ENCODE measurements around the gene KCNJ18.
"Not testable (repeated sequence)": the region's sequence is repeated elsewhere in the genome, so short reads cannot be mapped to it uniquely, and the experiment has no call there.

Gene KCNJ18

GRCh38 chr17:21705746-21706145 is 13.4 kb downstream of the KCNJ18 start:
- not testable (repeated sequence) for H2BK12ac ChIP-seq (ENCODE audit: low read length)

DNA sequence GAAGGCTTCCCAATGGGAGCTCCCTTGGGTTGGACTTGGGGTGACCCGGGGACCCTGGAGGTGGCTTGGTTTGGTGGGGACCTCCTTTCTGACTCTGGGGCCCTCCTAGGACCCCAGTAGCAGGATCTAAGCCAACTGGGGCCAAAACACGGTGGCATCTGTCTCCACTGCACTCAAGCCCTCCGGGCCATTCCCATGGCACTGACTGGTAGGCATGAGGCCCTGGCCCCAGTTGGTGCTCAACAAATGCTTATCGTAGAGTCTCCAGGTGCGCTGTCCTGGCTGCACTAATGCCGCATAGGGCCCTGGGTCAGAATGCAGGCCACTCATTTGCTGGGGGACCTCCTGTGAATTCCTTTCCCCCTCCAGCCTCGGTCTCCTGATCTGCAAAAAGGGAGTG is 14.2 kb downstream of the KCNJ18 start:
- H2BK5ac ChIP-seq (ENCODE audit: low read length); H3K4me2 ChIP-seq (ENCODE audit: insufficient read depth, low read length, poor library complexity, severe bottlenecking); H2AFZ ChIP-seq (ENCODE audit: low read length); H3K9ac ChIP-seq (ENCODE audit: low read depth, low read length, poor library complexity); DNase-seq (ENCODE audit: low spot score); H3K27me3 ChIP-seq (ENCODE audit: control insufficient read depth in 3 of 3, insufficient read depth in 3 of 3, low read depth in 1 of 3, low read length in 3 of 3); H2BK15ac ChIP-seq (ENCODE audit: low read length); H3K18ac ChIP-seq (ENCODE audit: low read length); H3K27ac ChIP-seq (replicated peaks; ENCODE audit: low read length); H3K4ac ChIP-seq (ENCODE audit: low read length); H3K14ac ChIP-seq (ENCODE audit: low read length); H3K4me1 ChIP-seq (ENCODE audit: control insufficient read depth in 2 of 2, insufficient read depth in 1 of 2, low read depth in 1 of 2, low read length in 2 of 2); H4K91ac ChIP-seq (ENCODE audit: low read depth, low read length, poor library complexity); H3K23ac ChIP-seq (ENCODE audit: low read depth, low read length, poor library complexity); H2BK120ac ChIP-seq (ENCODE audit: low read depth, low read length); H3K36me3 ChIP-seq (replicated peaks in 1 of 2; ENCODE audit: control insufficient read depth in 2 of 2, insufficient read depth in 2 of 2, low read length in 2 of 2); H2BK12ac ChIP-seq (ENCODE audit: low read length); H3K79me1 ChIP-seq (ENCODE audit: low read depth, low read length); H4K8ac ChIP-seq (ENCODE audit: low read depth, low read length); H2AK5ac ChIP-seq (ENCODE audit: low read depth, low read length); H3K4me3 ChIP-seq (ENCODE audit: low read length in 2 of 2): not testable (repeated sequence)
- H3K9me3 ChIP-seq (replicated peaks in 1 of 2; ENCODE audit: control insufficient read depth in 2 of 2, insufficient read depth in 1 of 2, low read depth in 1 of 2, low read length in 2 of 2), result peaks cover 0 to 10% of the 10 kb centered on the region in 2 donors
- WGBS, 2 donors (ENCODE audit: extremely low coverage in 2 of 2, insufficient read length in 2 of 2, insufficient replicate concordance in 1 of 2), result no CpG with 5 or more reads among the region's 7 CpGs

More at GRCh38 chr17:21705746-21706145, 13.4 kb downstream of the KCNJ18 start:
- not testable (repeated sequence) for H3K4ac ChIP-seq (ENCODE audit: low read length); H2AFZ ChIP-seq (ENCODE audit: low read length); H3K18ac ChIP-seq (ENCODE audit: low read length); H4K91ac ChIP-seq (ENCODE audit: low read depth, low read length, poor library complexity); H2AK5ac ChIP-seq (ENCODE audit: low read depth, low read length); H3K14ac ChIP-seq (ENCODE audit: low read length); H3K4me3 ChIP-seq (ENCODE audit: low read length in 2 of 2); H3K4me1 ChIP-seq (ENCODE audit: control insufficient read depth in 2 of 2, insufficient read depth in 1 of 2, low read depth in 1 of 2, low read length in 2 of 2); H3K9me3 ChIP-seq (replicated peaks in 1 of 2; ENCODE audit: control insufficient read depth in 2 of 2, insufficient read depth in 1 of 2, low read depth in 1 of 2, low read length in 2 of 2); H3K27me3 ChIP-seq (ENCODE audit: control insufficient read depth in 3 of 3, insufficient read depth in 3 of 3, low read depth in 1 of 3, low read length in 3 of 3); H3K36me3 ChIP-seq (replicated peaks in 1 of 2; ENCODE audit: control insufficient read depth in 2 of 2, insufficient read depth in 2 of 2, low read length in 2 of 2); H3K9ac ChIP-seq (ENCODE audit: low read depth, low read length, poor library complexity); H2BK5ac ChIP-seq (ENCODE audit: low read length); H3K79me1 ChIP-seq (ENCODE audit: low read depth, low read length); H2BK120ac ChIP-seq (ENCODE audit: low read depth, low read length); H2BK15ac ChIP-seq (ENCODE audit: low read length); DNase-seq (ENCODE audit: low spot score); H3K27ac ChIP-seq (replicated peaks; ENCODE audit: low read length); H3K23ac ChIP-seq (ENCODE audit: low read depth, low read length, poor library complexity); H3K4me2 ChIP-seq (ENCODE audit: insufficient read depth, low read length, poor library complexity, severe bottlenecking); H4K8ac ChIP-seq (ENCODE audit: low read depth, low read length)
- no CpG with 5 or more reads among the region's 6 CpGs for WGBS, 2 donors (ENCODE audit: extremely low coverage in 2 of 2, insufficient read length in 2 of 2, insufficient replicate concordance in 1 of 2)

GRCh38 chr17:21707131-21707530 is 14.8 kb downstream of the KCNJ18 start:
- not testable (repeated sequence) for H2BK12ac ChIP-seq (ENCODE audit: low read length); H2BK5ac ChIP-seq (ENCODE audit: low read length); H3K14ac ChIP-seq (ENCODE audit: low read length); H3K18ac ChIP-seq (ENCODE audit: low read length); H3K4me2 ChIP-seq (ENCODE audit: insufficient read depth, low read length, poor library complexity, severe bottlenecking); H3K27ac ChIP-seq (replicated peaks; ENCODE audit: low read length); DNase-seq (ENCODE audit: low spot score); H3K27me3 ChIP-seq (ENCODE audit: control insufficient read depth in 3 of 3, insufficient read depth in 3 of 3, low read depth in 1 of 3, low read length in 3 of 3); H4K91ac ChIP-seq (ENCODE audit: low read depth, low read length, poor library complexity); H3K9ac ChIP-seq (ENCODE audit: low read depth, low read length, poor library complexity); H2BK15ac ChIP-seq (ENCODE audit: low read length); H4K8ac ChIP-seq (ENCODE audit: low read depth, low read length); H3K36me3 ChIP-seq (replicated peaks in 1 of 2; ENCODE audit: control insufficient read depth in 2 of 2, insufficient read depth in 2 of 2, low read length in 2 of 2); H3K4ac ChIP-seq (ENCODE audit: low read length); H2AFZ ChIP-seq (ENCODE audit: low read length); H2AK5ac ChIP-seq (ENCODE audit: low read depth, low read length); H3K4me3 ChIP-seq (ENCODE audit: low read length in 2 of 2); H2BK120ac ChIP-seq (ENCODE audit: low read depth, low read length); H3K79me1 ChIP-seq (ENCODE audit: low read depth, low read length); H3K4me1 ChIP-seq (ENCODE audit: control insufficient read depth in 2 of 2, insufficient read depth in 1 of 2, low read depth in 1 of 2, low read length in 2 of 2); H3K23ac ChIP-seq (ENCODE audit: low read depth, low read length, poor library complexity)
- WGBS, 2 donors (ENCODE audit: extremely low coverage in 2 of 2, insufficient read length in 2 of 2, insufficient replicate concordance in 1 of 2), result no CpG with 5 or more reads among the region's 7 CpGs
- peaks cover 0 to 10% of the 10 kb centered on the region in 2 donors for H3K9me3 ChIP-seq (replicated peaks in 1 of 2; ENCODE audit: control insufficient read depth in 2 of 2, insufficient read depth in 1 of 2, low read depth in 1 of 2, low read length in 2 of 2)

- H3K14ac ChIP-seq (ENCODE audit: low read length); H2BK120ac ChIP-seq (ENCODE audit: low read depth, low read length); H3K4me2 ChIP-seq (ENCODE audit: insufficient read depth, low read length, poor library complexity, severe bottlenecking); H3K27me3 ChIP-seq (ENCODE audit: control insufficient read depth in 3 of 3, insufficient read depth in 3 of 3, low read depth in 1 of 3, low read length in 3 of 3); H3K4me1 ChIP-seq (ENCODE audit: control insufficient read depth in 2 of 2, insufficient read depth in 1 of 2, low read depth in 1 of 2, low read length in 2 of 2); H3K79me1 ChIP-seq (ENCODE audit: low read depth, low read length); H3K36me3 ChIP-seq (replicated peaks in 1 of 2; ENCODE audit: control insufficient read depth in 2 of 2, insufficient read depth in 2 of 2, low read length in 2 of 2); H3K23ac ChIP-seq (ENCODE audit: low read depth, low read length, poor library complexity); H4K8ac ChIP-seq (ENCODE audit: low read depth, low read length); H3K18ac ChIP-seq (ENCODE audit: low read length); H2BK5ac ChIP-seq (ENCODE audit: low read length); H2BK12ac ChIP-seq (ENCODE audit: low read length); H3K4ac ChIP-seq (ENCODE audit: low read length); H3K4me3 ChIP-seq (ENCODE audit: low read length in 2 of 2); H3K27ac ChIP-seq (replicated peaks; ENCODE audit: low read length); H2AFZ ChIP-seq (ENCODE audit: low read length); H2AK5ac ChIP-seq (ENCODE audit: low read depth, low read length); DNase-seq (ENCODE audit: low spot score); H4K91ac ChIP-seq (ENCODE audit: low read depth, low read length, poor library complexity); H2BK15ac ChIP-seq (ENCODE audit: low read length): not testable (repeated sequence)
- WGBS, 2 donors (ENCODE audit: extremely low coverage in 2 of 2, insufficient read length in 2 of 2, insufficient replicate concordance in 1 of 2), result no CpG with 5 or more reads among the region's 17 CpGs
- peak overlapping the region; percentile 12 for H3K9ac ChIP-seq (ENCODE audit: low read depth, low read length, poor library complexity)
- H3K9me3 ChIP-seq (replicated peaks in 1 of 2; ENCODE audit: control insufficient read depth in 2 of 2, insufficient read depth in 1 of 2, low read depth in 1 of 2, low read length in 2 of 2), result peaks cover 0 to 10% of the 10 kb centered on the region in 2 donors
Measured at GRCh38 chr17:21707711-21708611, 15.6 kb downstream of the KCNJ18 start.
